ENCODE data around the gene TRIM67.

- TF ChIP-seq CTCF (conservative IDR thresholded peaks at IDR 0.05; ENCODE audit: low read depth, low read length) (no peak), EZH2 (IDR thresholded peaks at IDR 0.05; ENCODE audit: low read length, unreplicated experiment) (no peak), EZH2phosphoT487 (IDR thresholded peaks at IDR 0.05; ENCODE audit: borderline replicate concordance, low read length) (no peak)
Measured at GRCh38 chr1:231172411-231172810, 10.6 kb downstream of the TRIM67 start.
